NOMO-1 (cell line): Measurements from ENCODE around the gene NPC1.
"Not testable (repeated sequence)": the region's sequence is repeated elsewhere in the genome, so short reads cannot be mapped to it uniquely, and the experiment has no call there.

Source experiments
- DNase-seq, 2 experiments: peaks; one replicate each; lab custom pipeline; 2025; ENCODE audit not compliant: unreplicated experiment in 2 of 2; lab: John Stamatoyannopoulos, UW

The NPC1 gene

GRCh38 chr18:23494992-23495391 is 91.3 kb downstream of the NPC1 start:
- DNase-seq: no peak

GRCh38 chr18:23493654-23494053 is 92.7 kb downstream of the NPC1 start:
- DNase-seq: no peak

- DNase-seq: not testable (repeated sequence)
Measured at GRCh38 chr18:23489586-23489985, 96.7 kb downstream of the NPC1 start.

DNA sequence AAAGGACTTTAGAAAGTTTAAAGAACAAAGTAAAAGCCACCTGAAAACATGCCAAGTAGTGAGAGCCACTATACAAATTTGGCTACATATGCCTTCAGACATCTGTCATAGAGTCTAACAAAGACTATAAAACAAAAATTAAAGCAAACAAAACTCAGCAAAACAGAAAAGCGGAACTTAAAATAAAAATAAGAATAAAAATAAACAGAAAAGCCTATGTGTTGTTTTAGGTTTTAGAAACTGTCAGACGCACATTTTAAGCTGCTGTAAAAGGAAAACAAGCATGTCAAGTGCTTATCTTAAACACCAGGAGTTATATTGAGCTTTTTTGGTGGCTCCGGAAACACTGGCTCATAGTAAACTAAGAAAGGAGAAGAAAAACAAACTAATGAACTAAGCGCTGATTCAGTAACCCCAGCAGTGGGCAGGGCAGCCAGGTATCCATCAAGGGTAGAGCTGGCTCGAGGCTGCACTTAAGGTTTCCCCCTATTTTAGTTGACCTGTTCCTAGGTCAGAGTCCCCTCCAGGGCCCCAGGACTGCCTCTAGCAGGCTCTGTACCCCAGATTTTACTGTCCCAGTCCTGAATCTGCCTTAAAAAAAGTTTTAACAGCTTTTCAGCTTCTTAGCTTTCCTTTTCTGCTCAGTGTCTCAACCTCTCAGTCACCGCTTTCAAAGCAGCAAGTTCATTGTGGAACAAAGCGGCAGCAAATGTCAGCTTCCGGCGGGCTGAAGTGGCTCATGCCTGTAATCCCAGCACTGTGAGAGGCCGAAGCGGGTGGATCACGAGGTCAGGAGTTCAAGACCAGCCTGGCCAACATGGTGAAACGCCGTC is 98.4 kb downstream of the NPC1 start:
- peak in 1 of 2 experiments; percentile 33 for DNase-seq

- no peak for DNase-seq
Measured at GRCh38 chr18:23485386-23485785, 100.9 kb downstream of the NPC1 start.

DNA sequence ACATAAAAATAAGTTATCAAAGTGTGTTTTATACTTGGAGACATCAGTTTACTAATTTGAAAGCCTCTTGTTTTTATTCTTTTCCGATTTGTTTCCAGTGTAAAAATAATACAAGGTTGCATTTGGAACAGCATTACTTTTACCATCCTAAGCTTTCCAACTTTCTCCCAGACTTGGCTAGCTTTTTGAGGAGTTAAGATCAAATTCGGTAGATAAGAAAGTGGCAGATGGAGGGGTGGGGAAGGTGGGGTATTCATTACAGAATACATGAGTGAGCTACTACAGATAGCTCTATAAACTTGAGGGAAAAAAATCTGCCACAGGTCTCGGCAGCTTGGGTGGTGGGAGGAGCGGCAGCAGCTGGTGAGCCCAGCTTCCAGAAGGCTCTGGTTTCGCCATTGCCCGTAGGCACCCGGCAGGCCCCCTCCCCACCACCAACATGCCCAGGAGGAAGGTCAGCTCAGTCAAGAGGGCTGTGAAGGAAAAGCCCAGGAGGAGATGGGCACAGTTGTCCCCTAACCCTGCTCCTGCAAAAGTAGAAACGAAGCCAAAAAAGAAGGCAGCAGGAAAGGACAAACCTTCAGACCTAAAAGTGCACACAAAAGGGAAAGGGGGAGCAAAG is 101.6 kb downstream of the NPC1 start:
- DNase-seq: no peak
